ENCODE results near the gene MVB12B. TPM values are rescaled to one million over a fixed set of nuclear protein-coding genes. Genes with fewer than 3 reads are reported as not detected.

Gene MVB12B
- total and polyA plus RNA-seq, 2 donors = 12.2 to 13.5 TPM

DNA sequence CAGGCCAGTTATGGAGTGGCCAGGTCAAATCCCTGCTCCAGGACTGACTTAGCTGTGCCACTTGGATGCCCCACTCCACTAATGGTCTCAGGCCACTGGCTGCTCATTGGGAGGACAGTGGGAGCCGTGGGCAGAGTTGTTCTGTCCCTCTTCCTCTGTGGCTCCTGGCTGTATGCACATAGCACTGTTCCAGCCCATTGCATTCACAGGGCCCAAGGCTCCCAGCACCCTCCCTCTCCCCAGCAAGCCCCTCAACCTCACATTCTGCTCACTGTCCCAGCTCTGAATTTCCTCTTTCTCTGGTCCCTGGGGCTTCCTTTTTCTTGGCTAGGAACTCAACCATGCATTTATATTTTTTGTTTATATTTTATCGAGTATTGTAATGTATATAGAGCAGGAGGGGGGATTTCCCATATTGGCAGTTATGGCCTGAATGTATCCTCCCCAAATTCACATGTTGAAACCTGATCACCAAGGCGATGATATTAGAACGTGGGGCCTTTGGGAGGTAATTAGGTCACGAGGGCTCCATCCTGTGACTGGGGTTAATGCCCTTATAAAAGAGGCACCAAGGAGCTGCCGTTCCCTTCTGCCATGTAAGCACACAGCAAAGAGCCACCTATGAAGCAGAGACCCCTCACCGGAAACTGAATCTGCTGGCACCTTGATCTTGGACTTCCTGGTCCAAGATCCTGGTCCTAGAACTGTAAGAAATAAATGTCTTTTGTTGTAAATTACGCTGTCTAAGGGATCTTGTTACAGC lies 17.0 kb upstream of the MVB12B start:
- no peak overlapping the region for H3K4me3 ChIP-seq (ENCODE audit: low read depth, low read length)
- H3K27ac ChIP-seq (ENCODE audit: low read depth) = no peak overlapping the region
- WGBS = 72% methylated on average over 8 of the region's 8 CpGs
- no peaks in the 10 kb centered on the region for H3K4me1 ChIP-seq (ENCODE audit: insufficient read depth)
- no peak for DNase-seq (ENCODE audit: extremely low spot score)
- H3K36me3 ChIP-seq (ENCODE audit: insufficient read depth) = no peaks in the 10 kb centered on the region

DNA sequence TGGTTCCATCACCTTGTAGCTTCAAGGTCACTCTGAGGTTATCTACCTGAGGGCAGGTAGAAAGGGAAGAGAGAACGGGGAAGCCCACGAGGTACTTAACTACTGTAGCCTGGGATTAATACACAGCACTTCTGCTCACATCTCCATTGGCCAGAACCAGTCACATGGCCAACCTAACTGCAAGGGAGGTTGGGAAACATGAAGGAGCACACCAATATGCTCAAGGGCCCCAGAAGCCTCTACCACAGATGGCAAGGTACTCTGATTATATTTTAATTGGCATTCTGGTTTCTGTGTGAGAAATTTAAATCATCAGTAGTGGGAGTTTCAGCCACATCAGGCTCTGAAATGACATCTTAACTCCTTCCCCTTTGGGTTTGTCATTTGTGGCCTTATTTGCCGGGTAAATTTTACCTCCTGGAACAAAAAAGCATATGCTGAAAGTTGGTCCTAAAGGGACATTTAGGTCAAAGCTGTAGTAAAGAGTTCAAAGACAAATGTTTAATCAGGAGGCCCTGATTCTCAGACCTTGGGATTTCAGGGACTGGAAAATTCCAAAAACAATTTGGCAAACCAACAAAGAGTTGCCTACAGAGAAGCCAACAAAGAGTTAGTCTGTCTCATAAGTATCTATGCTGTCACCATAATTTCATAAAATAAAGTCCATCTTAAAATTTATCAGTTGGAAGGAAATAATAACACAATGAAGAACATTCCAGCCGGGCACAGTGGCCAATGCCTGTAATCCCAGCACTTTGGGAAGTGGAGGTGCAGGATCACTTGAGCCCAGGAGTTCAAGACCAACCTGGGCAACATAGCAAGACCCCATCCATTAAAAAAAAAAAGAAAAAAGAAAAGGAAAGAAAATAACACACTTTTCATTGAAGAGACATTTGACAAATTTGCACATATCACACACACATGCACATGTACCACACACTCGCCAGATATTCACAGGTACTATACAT lies 13.8 kb upstream of the MVB12B start:
- H3K27ac ChIP-seq (ENCODE audit: low read depth) = no peak overlapping the region
- no peaks in the 10 kb centered on the region for H3K4me1 ChIP-seq (ENCODE audit: insufficient read depth)
- H3K36me3 ChIP-seq (ENCODE audit: insufficient read depth) = no peaks in the 10 kb centered on the region
- H3K4me3 ChIP-seq (ENCODE audit: low read depth, low read length) = no peak overlapping the region
- DNase-seq (ENCODE audit: extremely low spot score) = no peak
- WGBS = 90% methylated on average over 5 of the region's 5 CpGs

DNA sequence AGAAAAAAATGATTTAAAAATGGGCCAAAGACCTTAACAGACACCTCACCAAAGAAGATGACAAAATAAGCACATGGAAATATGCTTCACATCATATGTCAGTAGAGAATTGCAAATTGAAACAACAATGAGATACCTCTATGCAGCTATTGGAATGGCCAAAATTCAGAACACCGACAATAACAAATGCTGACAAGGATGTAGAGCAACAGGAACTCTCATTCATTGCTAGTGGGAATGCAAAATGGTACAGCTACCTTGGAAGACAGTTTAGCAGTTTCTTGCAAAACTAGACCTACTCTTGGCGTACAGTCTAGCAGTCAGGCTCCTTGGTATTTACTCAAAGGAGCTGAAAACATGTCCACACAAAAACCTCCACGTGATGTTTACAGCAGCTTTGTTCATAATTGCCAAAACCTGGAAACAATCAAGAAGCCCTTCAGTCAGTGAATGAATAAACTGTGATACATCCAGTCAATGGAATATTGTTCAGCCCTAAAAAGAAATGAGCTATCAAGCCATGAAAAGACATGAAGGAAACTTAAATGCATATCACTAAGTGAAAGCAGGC lies 10.5 kb upstream of the MVB12B start:
- Histone ChIP-seq H3K4me1 (ENCODE audit: insufficient read depth) (no peaks in the 10 kb centered on the region), H3K27ac (ENCODE audit: low read depth) (no peak overlapping the region), H3K36me3 (ENCODE audit: insufficient read depth) (no peaks in the 10 kb centered on the region), H3K4me3 (ENCODE audit: low read depth, low read length) (no peak overlapping the region)
- DNase-seq (ENCODE audit: extremely low spot score) = no peak
- 85% methylated on average over 3 of the region's 3 CpGs for WGBS

DNA sequence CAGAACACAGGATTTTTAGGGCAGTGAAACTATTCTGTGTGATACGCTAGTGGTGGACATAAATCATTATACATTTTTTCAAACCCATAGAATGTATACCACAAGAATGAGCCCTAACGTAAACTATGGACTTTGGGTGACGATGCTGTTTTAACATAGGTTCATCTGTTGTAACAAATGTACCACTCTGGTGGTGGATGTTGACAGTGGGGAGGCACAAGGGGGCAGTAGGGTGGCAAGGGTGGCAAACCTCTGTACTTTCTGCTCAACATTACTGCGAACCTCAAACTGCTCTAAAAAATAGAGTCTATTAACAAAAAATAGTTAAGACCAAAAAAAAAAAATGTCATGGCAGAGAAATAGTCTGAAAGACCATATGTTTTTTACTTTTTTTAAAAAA lies 9.1 kb upstream of the MVB12B start:
- no peak for DNase-seq (ENCODE audit: extremely low spot score)
- Histone ChIP-seq H3K36me3 (ENCODE audit: insufficient read depth) (no peaks in the 10 kb centered on the region), H3K4me3 (ENCODE audit: low read depth, low read length) (no peak overlapping the region), H3K4me1 (ENCODE audit: insufficient read depth) (no peaks in the 10 kb centered on the region), H3K27ac (ENCODE audit: low read depth) (no peak overlapping the region)
- WGBS = 73% methylated on average over 4 of the region's 4 CpGs

DNA sequence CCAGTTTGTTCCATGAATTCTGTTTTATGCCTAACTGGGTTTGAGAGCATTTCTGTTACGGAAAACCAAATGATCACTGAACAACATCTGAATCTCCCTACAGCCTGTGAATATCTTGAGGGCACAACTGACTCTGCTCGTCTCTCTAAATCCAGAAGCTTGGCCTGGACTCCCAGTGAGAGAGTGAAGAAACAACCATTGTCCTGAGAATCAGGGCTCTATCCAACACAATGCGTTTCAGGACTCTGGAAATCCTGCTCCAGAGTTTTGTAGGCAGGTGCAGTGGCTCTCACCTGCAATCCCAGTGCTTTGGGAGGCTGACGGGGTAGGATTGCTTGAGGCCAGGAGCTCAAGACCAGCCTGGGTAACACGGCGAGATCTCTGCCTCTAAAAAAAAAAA lies 7.8 kb upstream of the MVB12B start:
- Histone ChIP-seq H3K4me3 (ENCODE audit: low read depth, low read length) (no peak overlapping the region), H3K36me3 (ENCODE audit: insufficient read depth) (no peaks in the 10 kb centered on the region), H3K4me1 (ENCODE audit: insufficient read depth) (no peaks in the 10 kb centered on the region), H3K27ac (ENCODE audit: low read depth) (no peak overlapping the region)
- DNase-seq (ENCODE audit: extremely low spot score) = no peak
- 91% methylated on average over 6 of the region's 6 CpGs for WGBS

DNA sequence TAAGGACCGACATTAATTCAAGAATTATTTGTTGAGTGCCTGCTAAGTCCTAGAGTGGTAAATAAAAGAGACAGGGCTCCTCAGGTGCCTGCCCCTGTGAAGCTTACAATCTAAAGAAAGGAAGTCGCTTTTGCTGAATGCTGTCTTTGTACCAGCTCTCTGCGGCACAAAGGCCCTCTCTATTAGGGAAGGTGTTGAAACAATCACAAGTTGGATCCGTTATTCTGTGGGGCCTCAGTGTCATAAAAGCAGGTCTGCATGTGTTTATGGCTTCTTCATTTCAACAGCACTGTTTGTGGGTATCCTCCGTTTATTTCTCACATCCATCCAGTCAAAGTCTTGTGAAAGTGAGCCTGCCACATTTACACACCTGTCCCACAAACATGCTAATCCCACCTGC lies 7.0 kb upstream of the MVB12B start:
- 83% methylated on average over 5 of the region's 5 CpGs for WGBS

DNA sequence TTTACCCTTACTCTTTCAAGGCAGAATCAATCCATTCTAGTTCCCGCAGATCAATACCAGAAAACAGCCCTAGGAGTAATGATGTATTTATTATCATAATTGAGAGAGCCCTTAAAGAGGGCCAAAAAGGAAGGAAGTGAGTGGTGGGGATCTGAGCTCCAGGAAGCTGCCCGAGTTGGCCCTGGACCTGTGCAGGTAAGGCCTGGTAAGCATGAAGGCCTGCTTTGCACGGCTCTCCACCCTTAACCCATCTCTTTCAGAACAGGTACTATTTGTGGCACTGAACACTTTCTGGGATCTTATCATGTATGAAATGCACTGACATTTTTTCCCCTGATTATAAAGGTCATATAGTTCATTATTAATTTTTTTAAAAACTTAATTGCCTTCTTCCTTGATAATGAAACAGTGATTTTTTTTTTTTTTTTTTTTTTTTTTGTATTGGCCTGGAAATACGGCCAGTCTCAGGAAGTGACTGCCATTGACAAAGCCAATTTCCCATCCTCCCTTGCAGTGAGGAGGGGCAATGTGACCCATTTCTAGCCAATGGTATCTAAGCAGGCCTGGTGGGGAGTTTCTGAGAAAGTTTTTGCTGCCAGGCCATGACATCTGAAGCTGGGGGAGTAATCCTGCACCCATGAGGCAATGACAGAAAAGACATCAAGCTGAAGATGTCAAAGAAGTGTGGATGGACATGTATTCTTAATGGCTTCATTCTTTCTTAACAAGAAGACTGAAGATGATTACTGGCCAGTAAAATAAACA lies 6.3 kb upstream of the MVB12B start:
- Histone ChIP-seq H3K4me1 (ENCODE audit: insufficient read depth) (no peaks in the 10 kb centered on the region), H3K36me3 (ENCODE audit: insufficient read depth) (no peaks in the 10 kb centered on the region), H3K4me3 (ENCODE audit: low read depth, low read length) (no peak overlapping the region), H3K27ac (ENCODE audit: low read depth) (no peak overlapping the region)
- 75% methylated on average over 4 of the region's 4 CpGs for WGBS
- no peak for DNase-seq (ENCODE audit: extremely low spot score)

More for the DNA sequence above, 7.0 kb upstream of the MVB12B start:
- H3K4me3 ChIP-seq (ENCODE audit: low read depth, low read length) = no peak overlapping the region
- no peaks in the 10 kb centered on the region for H3K4me1 ChIP-seq (ENCODE audit: insufficient read depth)
- no peak overlapping the region for H3K27ac ChIP-seq (ENCODE audit: low read depth)
- DNase-seq (ENCODE audit: extremely low spot score) = no peak
- no peaks in the 10 kb centered on the region for H3K36me3 ChIP-seq (ENCODE audit: insufficient read depth)

DNA sequence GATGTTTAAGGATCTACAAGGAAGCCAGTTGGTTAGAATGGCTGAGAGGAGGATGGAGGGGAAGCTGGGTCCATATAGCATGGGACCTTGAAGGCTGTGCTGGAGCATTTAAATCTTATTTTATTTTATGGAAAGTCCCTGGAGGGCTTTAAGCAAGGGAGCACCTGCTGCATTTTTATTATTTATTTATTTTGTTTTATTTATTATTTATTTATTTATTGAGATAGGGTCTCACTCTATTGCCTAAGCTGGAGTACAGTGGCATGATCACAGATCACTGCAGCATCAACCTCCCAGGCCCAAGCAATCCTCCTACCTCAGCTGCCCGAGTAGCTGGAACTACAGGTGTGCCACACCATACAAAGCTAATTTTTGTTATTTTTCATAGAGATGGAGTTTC lies 4.9 kb upstream of the MVB12B start:
- Histone ChIP-seq H3K27ac (ENCODE audit: low read depth) (no peak overlapping the region), H3K4me3 (ENCODE audit: low read depth, low read length) (no peak overlapping the region), H3K36me3 (ENCODE audit: insufficient read depth) (no peaks in the 10 kb centered on the region), H3K4me1 (ENCODE audit: insufficient read depth) (no peaks in the 10 kb centered on the region)
- no peak for DNase-seq (ENCODE audit: extremely low spot score)
- 89% methylated on average over 1 of the region's 1 CpG for WGBS

DNA sequence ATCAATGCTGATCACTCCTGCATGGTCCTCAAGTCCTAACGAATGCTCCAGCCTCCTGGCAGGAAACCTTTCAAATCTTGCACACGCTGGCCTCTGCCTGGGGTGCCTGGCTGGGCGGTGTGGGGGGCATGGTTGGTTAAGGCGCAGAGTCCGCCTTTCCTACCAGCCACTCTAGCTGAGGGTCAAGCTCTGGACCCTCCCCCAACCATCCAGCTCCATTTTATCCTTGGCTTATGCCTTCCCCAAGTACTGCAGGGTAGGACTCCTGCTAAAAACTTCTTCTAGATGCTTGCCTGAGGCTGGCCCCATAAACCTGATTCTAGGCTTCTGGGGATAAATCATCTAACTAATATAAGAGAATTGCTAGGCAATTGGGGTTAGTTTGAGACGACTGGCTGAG lies 808 bp upstream of the MVB12B start:
- Histone ChIP-seq H3K27ac (ENCODE audit: low read depth) (peak overlapping the region; percentile 61), H3K4me1 (ENCODE audit: insufficient read depth) (no peaks in the 10 kb centered on the region), H3K4me3 (ENCODE audit: low read depth, low read length) (no peak overlapping the region), H3K36me3 (ENCODE audit: insufficient read depth) (no peaks in the 10 kb centered on the region)
- 80% methylated on average over 6 of the region's 6 CpGs for WGBS
- no peak for DNase-seq (ENCODE audit: extremely low spot score)

DNA sequence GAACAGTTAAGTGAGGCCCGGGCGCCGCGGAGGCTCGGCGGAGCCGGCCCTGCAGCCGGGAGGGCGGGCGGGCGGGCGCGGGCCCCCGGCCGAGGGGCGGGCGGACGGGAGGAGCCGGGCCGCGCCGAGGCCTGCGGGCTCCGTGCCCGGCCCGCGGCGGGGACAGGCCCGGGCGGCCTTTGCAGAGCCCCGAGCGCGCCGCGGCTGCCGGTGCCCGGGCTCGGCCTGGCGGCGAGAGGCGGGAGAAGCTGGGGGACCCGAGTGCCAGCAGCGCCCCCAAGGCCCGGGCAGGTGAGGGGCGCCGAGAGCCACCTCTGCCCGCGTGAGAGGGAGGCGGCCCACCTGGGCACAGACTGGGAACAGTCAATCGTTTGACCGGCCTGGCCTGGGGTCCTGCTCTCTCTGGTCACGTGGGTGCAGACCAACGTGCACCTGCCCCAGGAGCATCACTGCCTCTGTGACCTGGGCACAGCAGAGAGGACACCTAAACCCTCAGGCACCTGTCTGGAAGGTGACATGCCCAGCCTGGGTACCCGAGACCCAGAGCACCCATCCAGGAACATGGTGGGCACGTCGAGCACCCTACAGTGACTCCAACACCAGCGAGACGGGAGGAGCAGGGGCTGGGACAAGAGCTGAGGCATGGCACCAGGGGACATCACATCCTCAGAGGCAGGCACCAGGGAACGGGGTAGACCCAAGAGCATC lies 531 bp downstream of the MVB12B start:
- Histone ChIP-seq H3K36me3 (ENCODE audit: insufficient read depth) (no peaks in the 10 kb centered on the region), H3K4me3 (ENCODE audit: low read depth, low read length) (peak overlapping the region; percentile 94), H3K27ac (ENCODE audit: low read depth) (peak overlapping the region; percentile 61), H3K4me1 (ENCODE audit: insufficient read depth) (no peaks in the 10 kb centered on the region)
- DNase-seq (ENCODE audit: extremely low spot score) = no peak
- 3% methylated on average over 59 of the region's 59 CpGs for WGBS

DNA sequence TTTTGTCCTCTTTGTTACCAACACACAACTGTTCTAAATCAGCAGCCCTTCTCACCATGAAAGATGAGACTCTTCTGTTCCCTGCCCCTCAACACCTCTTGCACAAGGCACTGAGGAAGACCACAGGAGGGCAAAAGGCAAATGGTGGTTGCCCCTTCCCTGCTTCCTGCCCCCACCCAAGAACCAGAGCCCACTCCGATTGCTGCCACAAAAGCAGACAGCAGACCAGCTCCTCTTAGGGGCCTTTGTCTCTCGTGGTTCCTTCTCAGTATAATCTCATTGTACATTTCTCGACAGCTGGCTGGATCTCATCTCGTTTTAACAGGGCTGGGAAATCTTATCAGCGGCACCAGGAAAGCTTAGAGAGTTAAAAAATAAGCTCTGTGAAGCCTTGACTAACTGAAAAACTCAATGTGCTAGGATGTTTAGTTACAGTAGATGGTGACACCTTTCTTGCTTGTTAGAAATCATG lies 1.1 kb downstream of the MVB12B start:
- DNase-seq (ENCODE audit: extremely low spot score) = no peak
- Histone ChIP-seq H3K4me1 (ENCODE audit: insufficient read depth) (no peaks in the 10 kb centered on the region), H3K27ac (ENCODE audit: low read depth) (peak overlapping the region; percentile 44), H3K36me3 (ENCODE audit: insufficient read depth) (no peaks in the 10 kb centered on the region), H3K4me3 (ENCODE audit: low read depth, low read length) (peak overlapping the region; percentile 94)
- 18% methylated on average over 5 of the region's 5 CpGs for WGBS

DNA sequence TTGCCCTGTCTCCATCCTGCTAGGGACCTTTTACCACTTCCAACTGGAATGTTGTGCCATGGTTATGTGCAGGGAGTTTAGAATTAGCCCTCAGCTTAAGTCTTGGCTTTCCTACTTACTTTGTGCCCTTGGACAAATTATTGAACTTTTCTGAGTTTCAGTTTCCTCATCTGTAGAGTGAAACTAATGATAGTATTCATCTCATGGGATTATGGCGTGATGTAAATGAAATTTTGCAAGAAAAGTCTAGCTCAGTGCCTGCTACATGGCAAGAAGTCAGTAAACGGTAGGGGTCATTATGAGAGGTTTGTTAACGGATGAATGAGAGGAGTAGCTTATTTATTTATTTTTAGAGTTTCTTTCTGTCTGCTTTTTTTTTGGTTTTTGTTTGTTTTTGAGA lies 1.8 kb downstream of the MVB12B start:
- 94% methylated on average over 3 of the region's 3 CpGs for WGBS
- Histone ChIP-seq H3K4me1 (ENCODE audit: insufficient read depth) (no peaks in the 10 kb centered on the region), H3K27ac (ENCODE audit: low read depth) (no peak overlapping the region), H3K36me3 (ENCODE audit: insufficient read depth) (no peaks in the 10 kb centered on the region), H3K4me3 (ENCODE audit: low read depth, low read length) (no peak overlapping the region)
- DNase-seq (ENCODE audit: extremely low spot score) = no peak

All from urinary bladder (tissue), 4 donors.